Natural killer cell (primary cell): ENCODE data around the gene CHML. TPM values are rescaled to one million over a fixed set of nuclear protein-coding genes. Genes with fewer than 3 reads are reported as not detected.

Experiments
- ATAC-seq, 3 donors: fragments of 150-1000 bp in 2 of 3; fragments of 200-7000 bp in 1 of 3; cut with Tn5 transposase; 1 replicate in 1 of 3; 2 replicates in 2 of 3; pipeline ENCODE4 v1.10.0; 2021; ENCODE audit warnings: mild to moderate bottlenecking in 2 of 3, moderate library complexity in 2 of 3
- DNase-seq, 2 donors: peaks; one replicate each; pipeline versions ENCODE4 v3.0.0 to v3.0.0-alpha.2; 2013 to 2021; ENCODE audit warnings: mixed read lengths in 1 of 2
- H3K27ac ChIP-seq: one replicate; pipeline ENCODE4 v1.5.1; 2013; ENCODE audit warnings: mild to moderate bottlenecking, low read length
- H3K27me3 ChIP-seq: one replicate; pipeline ENCODE4 v1.6.1; 2013; ENCODE audit warnings: low read length; ENCODE audit not compliant: control insufficient read depth, insufficient read depth
- H3K36me3 ChIP-seq: one replicate; pipeline ENCODE4 v1.6.1; 2013; ENCODE audit warnings: low read length; ENCODE audit not compliant: control insufficient read depth, insufficient read depth
- H3K4me1 ChIP-seq: one replicate; pipeline ENCODE4 v1.6.1; 2013; ENCODE audit warnings: low read length; ENCODE audit not compliant: control insufficient read depth, insufficient read depth
- H3K4me3 ChIP-seq: one replicate; pipeline ENCODE4 v1.5.1; 2013; ENCODE audit warnings: low read length
- H3K9me3 ChIP-seq: one replicate; pipeline ENCODE4 v1.6.1; 2013; ENCODE audit warnings: low read length; ENCODE audit not compliant: control insufficient read depth, insufficient read depth
- H3K27ac Mint-ChIP-seq, 2 donors: one replicate each; pipeline ENCODE4 v1.8.0; 2022; ENCODE audit warnings: mild to moderate bottlenecking in 2 of 2, mixed read lengths in 2 of 2, moderate library complexity in 1 of 2
- H3K27me3 Mint-ChIP-seq, 2 donors: one replicate each; pipeline ENCODE4 v1.8.0; 2022; ENCODE audit warnings: low read depth in 2 of 2, mixed read lengths in 2 of 2
- H3K36me3 Mint-ChIP-seq: one replicate; pipeline ENCODE4 v1.8.0; 2022; ENCODE audit warnings: mixed read lengths
- H3K4me1 Mint-ChIP-seq, 2 donors: one replicate each; pipeline ENCODE4 v1.8.0; 2022; ENCODE audit warnings: mixed read lengths in 2 of 2
- H3K4me3 Mint-ChIP-seq: one replicate; pipeline ENCODE4 v1.8.0; 2022; ENCODE audit warnings: mild to moderate bottlenecking, moderate library complexity, mixed read lengths
- H3K9me3 Mint-ChIP-seq, 2 donors: one replicate each; pipeline ENCODE4 v1.8.0; 2022; ENCODE audit warnings: mixed read lengths in 2 of 2
- WGBS: methylation state at CpG from one replicate; pipeline ENCODE4 v1.1.7; 2013; ENCODE audit warnings: missing lambda C conversion rate; ENCODE audit not compliant: insufficient coverage; 5-methylcytosine and 5-hydroxymethylcytosine counted together
- intact Hi-C: fragments of 100-400 bp; cut with micrococcal nuclease; formaldehyde crosslinking; loops from one replicate; pipeline ENCODE4 v1.14.2; 2022
- total RNA-seq, 4 donors: library from RNA; stranded (reverse); fragments of 120-200 nt in 1 of 4; gene quantifications; one replicate each; pipeline versions ENCODE4 v1.2.3 to v1.2.4, GENCODE V29; 2013 to 2022
- TF ChIP-seq, protein P1 (sequence below): fragments of 200-600 bp; IDR thresholded peaks from one replicate; pipeline ENCODE4 v1.8.0; 2022; ENCODE audit warnings: antibody characterized with exemption

Gene CHML
- total RNA-seq, 3 donors from 2014 or later (not counting 1 experiment from before 2014, with no cell fraction given), result 6.8 to 11.8 (median 7.8) TPM

DNA sequence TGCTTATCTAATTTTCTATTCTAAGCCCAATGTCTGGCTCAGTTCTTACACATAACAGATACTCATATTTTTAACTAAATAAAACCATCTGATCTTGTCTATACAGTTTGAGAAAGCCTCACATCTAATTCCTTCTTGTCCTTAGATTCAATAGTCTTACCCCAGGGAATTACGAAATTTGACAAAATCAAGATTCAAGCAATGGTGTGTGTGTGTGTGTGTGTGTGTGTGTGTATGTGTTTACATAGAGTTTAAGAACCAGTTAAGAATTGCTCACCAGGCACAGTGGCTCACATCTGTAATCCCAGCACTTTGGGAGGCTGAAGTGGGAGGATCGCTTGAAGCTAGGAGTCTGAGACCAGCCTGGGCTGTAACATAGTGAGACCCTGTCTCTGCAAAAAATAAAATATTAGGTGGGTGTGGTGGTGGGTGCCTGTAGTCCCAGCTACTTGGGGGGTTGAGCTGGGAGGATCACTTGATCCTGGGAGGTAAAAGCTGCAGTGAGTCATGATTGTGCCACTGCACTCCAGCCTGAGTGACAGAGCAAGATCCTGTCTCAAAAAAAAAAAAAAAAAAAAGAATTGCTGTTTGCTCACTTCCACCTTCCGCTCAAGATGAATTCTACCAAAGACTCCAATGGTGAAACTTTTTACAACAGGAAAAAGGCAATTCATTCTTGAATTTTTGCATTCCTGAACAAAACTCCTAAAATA is 18.1 kb upstream of the CHML start:
- Mint-ChIP-seq H3K4me3 (no peak overlapping the region), H3K36me3 (no peaks in the 10 kb centered on the region), H3K27ac (no peak overlapping the region), H3K27me3 (peaks cover 10 to 39% of the 10 kb centered on the region in 2 donors), H3K9me3 (no peaks in the 10 kb centered on the region), H3K4me1 (no peaks in the 10 kb centered on the region)
- ATAC-seq (no peak), DNase-seq (no peak)
- TF ChIP-seq, protein P1, sequence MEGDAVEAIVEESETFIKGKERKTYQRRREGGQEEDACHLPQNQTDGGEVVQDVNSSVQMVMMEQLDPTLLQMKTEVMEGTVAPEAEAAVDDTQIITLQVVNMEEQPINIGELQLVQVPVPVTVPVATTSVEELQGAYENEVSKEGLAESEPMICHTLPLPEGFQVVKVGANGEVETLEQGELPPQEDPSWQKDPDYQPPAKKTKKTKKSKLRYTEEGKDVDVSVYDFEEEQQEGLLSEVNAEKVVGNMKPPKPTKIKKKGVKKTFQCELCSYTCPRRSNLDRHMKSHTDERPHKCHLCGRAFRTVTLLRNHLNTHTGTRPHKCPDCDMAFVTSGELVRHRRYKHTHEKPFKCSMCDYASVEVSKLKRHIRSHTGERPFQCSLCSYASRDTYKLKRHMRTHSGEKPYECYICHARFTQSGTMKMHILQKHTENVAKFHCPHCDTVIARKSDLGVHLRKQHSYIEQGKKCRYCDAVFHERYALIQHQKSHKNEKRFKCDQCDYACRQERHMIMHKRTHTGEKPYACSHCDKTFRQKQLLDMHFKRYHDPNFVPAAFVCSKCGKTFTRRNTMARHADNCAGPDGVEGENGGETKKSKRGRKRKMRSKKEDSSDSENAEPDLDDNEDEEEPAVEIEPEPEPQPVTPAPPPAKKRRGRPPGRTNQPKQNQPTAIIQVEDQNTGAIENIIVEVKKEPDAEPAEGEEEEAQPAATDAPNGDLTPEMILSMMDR, result no peak
- Histone ChIP-seq H3K9me3 (no peaks in the 10 kb centered on the region), H3K36me3 (no peaks in the 10 kb centered on the region), H3K27me3 (no peaks in the 10 kb centered on the region), H3K4me3 (no peak overlapping the region), H3K4me1 (no peaks in the 10 kb centered on the region), H3K27ac (no peak overlapping the region)
- 84% methylated on average over 3 of the region's 3 CpGs for WGBS
- intact Hi-C loops, result no loop called here

- intact Hi-C loops, result no loop called here
- H3K27me3 ChIP-seq, result no peaks in the 10 kb centered on the region
- WGBS, result 100% methylated on average over 1 of the region's 1 CpG
- no peaks in the 10 kb centered on the region for H3K36me3 Mint-ChIP-seq
- H3K9me3 ChIP-seq, result no peaks in the 10 kb centered on the region
- no peak overlapping the region for H3K4me3 ChIP-seq
- H3K9me3 Mint-ChIP-seq, result no peaks in the 10 kb centered on the region
- TF ChIP-seq, protein P1, result no peak
- H3K4me3 Mint-ChIP-seq, result no peak overlapping the region
- H3K27ac Mint-ChIP-seq, result no peak overlapping the region
- H3K4me1 ChIP-seq, result no peaks in the 10 kb centered on the region
- H3K36me3 ChIP-seq, result no peaks in the 10 kb centered on the region
- H3K27me3 Mint-ChIP-seq, result peaks cover 20 to 48% of the 10 kb centered on the region in 2 donors
- H3K4me1 Mint-ChIP-seq, result no peaks in the 10 kb centered on the region
- DNase-seq (no peak), ATAC-seq (no peak)
- no peak overlapping the region for H3K27ac ChIP-seq
Measured at GRCh38 chr1:241654641-241655040, 14.5 kb upstream of the CHML start.

DNA sequence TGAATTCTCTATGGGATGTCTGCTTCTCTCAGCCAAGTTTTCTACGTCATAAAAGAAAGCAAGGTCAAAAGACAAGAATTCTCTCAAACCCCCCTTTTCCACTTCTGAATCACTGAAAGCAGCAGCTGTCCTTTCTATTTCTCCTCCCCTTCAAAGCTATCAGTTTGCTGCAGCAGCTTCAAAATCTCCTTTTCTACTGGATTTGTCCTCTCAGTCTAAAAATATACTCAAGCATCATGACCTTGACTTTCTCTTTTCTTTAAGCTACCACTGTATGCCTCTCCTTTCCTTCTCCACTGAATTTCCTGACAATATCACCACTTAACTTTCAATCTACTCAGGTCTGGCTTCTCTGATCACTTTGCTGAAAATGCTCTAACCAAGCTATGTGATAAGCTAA is 13.8 kb upstream of the CHML start:
- Mint-ChIP-seq H3K27me3 (peaks cover 23 to 42% of the 10 kb centered on the region in 2 donors), H3K4me1 (no peaks in the 10 kb centered on the region), H3K36me3 (no peaks in the 10 kb centered on the region), H3K4me3 (no peak overlapping the region), H3K9me3 (no peaks in the 10 kb centered on the region), H3K27ac (no peak overlapping the region)
- H3K4me3 ChIP-seq, result no peak overlapping the region
- DNase-seq (no peak), ATAC-seq (no peak)
- no peaks in the 10 kb centered on the region for H3K4me1 ChIP-seq
- no peak overlapping the region for H3K27ac ChIP-seq
- WGBS, result 89% methylated on average over 1 of the region's 1 CpG
- TF ChIP-seq, protein P1, result no peak
- no peaks in the 10 kb centered on the region for H3K9me3 ChIP-seq
- intact Hi-C loops, result no loop called here
- H3K36me3 ChIP-seq, result no peaks in the 10 kb centered on the region
- no peaks in the 10 kb centered on the region for H3K27me3 ChIP-seq

GRCh38 chr1:241652012-241652411 is 11.8 kb upstream of the CHML start, which contains the start of gene WDR64:
WDR64 (plus strand) TSS chr1:241652281; CDS start chr1:241652485, 204 bp downstream.
- intact Hi-C loops, result no loop called here
- H3K9me3 ChIP-seq, result no peaks in the 10 kb centered on the region
- 88% methylated on average over 1 of the region's 4 CpGs for WGBS
- H3K4me3 ChIP-seq, result no peak within 1 kb of the TSS
- no peak within 1 kb of the TSS for H3K27ac ChIP-seq
- Mint-ChIP-seq H3K27me3 (peaks cover 23 to 34% of the 10 kb centered on the region in 2 donors), H3K4me1 (no peaks in the 10 kb centered on the region), H3K36me3 (no peaks in the 10 kb centered on the region), H3K27ac (no peak within 1 kb of the TSS), H3K4me3 (no peak within 1 kb of the TSS), H3K9me3 (no peaks in the 10 kb centered on the region)
- no peaks in the 10 kb centered on the region for H3K27me3 ChIP-seq
- ATAC-seq, result no peak
- TF ChIP-seq, protein P1, result no peak
- no peaks in the 10 kb centered on the region for H3K36me3 ChIP-seq
- H3K4me1 ChIP-seq, result no peaks in the 10 kb centered on the region
- DNase-seq, result no peak
